NCI-H2227 (cell line): ENCODE measurements around the gene FOXF2.

Source experiments
- DNase-seq: peaks from one replicate; lab custom pipeline; 2025; ENCODE audit not compliant: unreplicated experiment; lab: John Stamatoyannopoulos, UW

The FOXF2 gene

DNA sequence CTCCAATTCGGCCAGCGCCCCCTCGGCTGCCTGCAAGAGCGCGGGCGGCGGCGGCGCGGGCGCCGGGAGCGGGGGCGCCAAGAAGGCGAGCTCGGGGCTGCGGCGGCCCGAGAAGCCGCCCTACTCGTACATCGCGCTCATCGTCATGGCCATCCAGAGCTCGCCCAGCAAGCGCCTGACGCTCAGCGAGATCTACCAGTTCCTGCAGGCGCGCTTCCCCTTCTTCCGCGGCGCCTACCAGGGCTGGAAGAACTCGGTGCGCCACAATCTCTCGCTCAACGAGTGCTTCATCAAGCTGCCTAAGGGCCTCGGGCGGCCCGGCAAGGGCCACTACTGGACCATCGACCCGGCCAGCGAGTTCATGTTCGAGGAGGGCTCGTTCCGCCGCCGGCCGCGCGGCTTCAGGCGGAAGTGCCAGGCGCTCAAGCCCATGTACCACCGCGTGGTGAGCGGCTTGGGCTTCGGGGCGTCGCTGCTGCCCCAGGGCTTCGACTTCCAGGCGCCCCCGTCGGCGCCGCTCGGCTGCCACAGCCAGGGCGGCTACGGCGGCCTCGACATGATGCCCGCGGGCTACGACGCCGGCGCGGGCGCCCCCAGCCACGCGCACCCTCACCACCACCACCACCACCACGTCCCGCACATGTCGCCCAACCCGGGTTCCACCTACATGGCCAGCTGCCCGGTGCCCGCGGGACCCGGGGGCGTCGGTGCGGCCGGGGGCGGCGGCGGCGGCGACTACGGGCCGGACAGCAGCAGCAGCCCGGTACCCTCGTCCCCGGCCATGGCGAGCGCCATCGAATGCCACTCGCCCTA, 963 bp downstream of the FOXF2 start:
- DNase-seq, result peak; percentile 35

GRCh38 chr6:1390946-1391799, 1.8 kb downstream of the FOXF2 start:
- no peak for DNase-seq

DNA sequence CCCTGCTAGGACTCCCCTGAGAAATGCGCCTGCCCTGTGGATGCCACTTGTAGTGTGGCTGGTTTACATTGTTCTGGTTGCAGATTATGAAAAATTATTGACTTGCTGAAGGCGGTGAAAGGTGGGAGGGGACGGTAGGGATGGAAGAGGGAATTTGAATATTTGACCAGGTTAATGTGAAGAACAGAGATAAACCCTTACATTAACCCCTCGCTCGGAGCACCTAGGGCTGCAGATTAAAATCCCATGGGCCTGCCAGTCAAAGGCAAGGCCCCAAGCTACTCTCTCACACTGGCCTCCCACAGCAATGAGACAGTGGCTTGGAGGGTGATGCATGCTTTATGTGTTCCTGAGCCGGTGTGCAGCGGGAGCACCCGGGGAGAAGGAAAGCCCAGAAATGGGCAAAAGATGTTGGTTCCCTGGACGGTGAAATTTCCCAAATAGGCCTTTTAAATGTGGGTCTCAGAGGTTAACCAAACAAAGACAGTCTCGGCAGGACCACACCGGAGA, 2.5 kb downstream of the FOXF2 start:
- DNase-seq, result no peak

GRCh38 chr6:1392813-1393640, 3.7 kb downstream of the FOXF2 start:
- no peak for DNase-seq

- DNase-seq, result no peak
These were observed 4.4 kb downstream of the FOXF2 start for GRCh38 chr6:1393641-1394283.

DNA sequence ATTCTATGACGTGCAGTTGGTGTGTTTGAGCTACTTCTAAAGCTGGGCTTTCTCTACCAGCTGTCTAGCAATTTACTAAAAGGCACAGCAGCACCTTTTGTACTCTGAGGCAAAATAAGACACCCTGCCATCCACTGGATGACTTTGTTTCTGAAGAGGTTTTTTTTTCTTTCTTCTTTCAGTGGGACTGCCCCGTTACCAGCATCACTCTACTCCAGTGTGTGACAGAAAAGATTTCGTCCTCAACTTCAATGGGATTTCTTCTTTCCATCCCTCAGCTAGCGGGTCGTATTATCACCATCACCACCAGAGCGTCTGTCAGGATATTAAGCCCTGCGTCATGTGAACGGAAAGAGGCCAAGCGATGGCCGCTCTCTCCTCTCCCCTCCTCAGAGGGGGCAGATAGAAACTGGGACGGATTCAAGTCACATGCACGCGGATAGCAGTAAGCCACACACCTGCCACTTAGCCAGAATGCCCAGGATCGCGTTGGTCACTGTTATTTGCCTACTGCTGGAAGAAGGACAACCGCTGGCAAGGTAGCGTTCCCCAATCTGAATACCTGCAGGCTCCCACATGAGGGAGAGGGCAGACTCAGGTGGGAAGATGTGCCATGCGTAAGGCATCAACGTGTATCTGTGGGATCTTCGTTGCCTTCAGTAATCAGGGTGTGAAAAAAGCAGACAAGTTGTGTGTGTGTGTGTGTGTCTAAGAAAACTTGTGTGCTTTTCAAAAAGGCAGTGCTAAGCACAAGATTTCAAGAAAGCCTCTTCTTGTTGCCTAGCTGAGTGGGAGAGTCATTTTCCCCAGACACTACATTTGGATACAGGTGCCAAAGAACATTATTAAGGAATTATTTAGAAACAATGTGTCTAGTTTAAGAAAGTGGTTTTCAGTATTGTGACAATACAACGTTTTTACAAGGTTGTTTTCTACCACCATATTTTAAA, 5.4 kb downstream of the FOXF2 start:
- no peak for DNase-seq

DNA sequence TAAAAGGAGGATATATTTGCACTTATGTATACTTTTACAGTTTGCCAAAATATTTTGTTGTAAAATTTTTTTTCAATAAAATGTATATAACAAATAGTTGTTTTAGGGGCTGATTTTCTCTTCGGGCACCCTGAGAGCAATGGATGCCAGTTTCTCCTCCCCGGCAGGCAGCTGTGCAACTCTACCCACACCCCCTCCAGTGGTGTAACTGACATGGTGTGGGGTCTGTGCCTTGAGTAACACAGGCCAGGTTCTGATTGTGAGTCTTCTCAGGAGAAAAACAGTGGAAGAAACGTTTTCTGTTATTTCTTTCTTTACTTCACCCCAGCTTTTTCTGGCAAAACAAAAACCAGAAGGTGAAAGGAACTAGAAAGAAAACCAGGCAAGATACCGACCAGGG, 6.1 kb downstream of the FOXF2 start:
- no peak for DNase-seq

DNA sequence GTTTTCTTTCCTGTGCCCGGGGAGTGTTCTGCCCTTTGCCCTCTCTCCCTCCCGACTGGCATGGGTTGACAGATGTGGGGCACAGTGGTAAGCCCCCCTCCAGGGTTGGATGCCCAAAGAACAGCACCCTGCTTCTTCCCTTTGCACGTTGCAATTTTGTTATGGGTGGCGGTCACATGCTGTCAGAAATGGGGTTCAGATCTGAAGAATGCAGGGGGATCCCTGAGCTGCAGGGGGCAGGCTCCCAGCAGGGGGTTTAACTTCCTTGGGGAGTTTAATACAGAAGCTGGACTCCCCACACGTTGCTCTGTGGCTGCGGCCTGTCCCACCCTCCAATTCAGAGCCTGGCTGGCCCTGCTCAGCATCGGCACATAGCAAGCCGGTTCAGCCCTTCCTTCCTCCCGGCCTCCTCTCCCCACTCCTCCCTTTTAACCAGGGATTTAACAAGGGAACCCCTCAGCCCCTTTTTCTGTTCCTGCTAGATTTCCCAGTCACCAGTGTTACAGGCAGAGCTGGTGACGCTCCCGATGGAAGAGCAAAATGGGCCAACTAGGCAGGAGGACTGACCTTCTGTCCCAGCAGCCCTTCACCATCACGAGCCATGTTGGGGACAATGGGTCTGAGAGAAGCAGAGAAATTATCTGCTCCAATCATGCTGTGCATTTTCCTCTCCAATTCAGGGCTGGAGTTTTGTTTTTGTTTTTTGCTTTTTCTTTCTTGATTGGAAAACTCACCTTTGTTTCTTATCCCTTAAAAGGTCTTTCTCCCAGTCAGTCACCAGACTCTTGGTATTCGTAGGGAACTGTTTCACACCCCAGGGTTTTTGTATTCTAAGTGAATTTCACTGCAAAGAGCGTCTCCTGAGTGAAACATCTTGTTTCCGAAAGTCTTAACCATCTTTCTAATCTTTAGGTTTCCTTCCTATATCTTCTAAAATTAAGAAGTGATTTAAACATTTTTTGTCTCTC, 6.8 kb downstream of the FOXF2 start:
- DNase-seq, result no peak

- peak; percentile 74 for DNase-seq
These were observed 7.8 kb downstream of the FOXF2 start for GRCh38 chr6:1396952-1397868.

DNA sequence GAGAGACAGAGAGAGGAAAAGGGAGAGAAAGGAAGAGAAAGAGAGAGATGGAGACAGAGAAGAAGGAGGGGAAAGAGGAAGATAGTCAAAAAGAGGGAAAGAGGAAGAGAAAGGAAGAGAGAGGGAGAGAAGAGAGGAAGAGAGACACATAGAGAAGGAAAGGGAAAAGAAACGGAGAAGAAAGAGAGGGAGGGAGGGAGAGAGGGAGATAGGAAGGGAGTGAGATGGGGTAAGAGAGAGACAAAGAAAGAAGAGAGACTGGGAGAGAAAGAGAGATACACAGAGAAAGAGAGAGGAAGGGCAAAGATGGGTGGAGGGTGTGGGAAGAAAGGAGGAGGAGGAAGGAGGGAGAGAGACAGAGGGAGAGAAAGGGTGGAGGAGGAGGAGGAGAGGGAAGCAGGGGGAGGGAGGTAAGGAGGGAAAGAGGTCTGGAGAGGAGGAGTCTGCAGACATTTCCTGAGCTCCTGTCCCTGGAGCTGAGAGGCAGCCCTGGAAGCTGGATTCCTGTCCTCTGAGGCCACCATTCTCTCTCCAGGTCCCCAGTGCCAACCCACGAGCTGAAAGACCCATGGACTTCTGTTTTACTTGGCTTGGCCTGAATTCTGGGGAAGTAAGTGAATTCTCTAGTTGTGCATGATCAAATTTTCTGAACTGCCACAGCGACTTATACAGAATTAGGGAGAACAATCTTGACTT, 9.9 kb downstream of the FOXF2 start:
- DNase-seq, result no peak

GRCh38 chr6:1400126-1400850, 10.9 kb downstream of the FOXF2 start:
- no peak for DNase-seq

DNA sequence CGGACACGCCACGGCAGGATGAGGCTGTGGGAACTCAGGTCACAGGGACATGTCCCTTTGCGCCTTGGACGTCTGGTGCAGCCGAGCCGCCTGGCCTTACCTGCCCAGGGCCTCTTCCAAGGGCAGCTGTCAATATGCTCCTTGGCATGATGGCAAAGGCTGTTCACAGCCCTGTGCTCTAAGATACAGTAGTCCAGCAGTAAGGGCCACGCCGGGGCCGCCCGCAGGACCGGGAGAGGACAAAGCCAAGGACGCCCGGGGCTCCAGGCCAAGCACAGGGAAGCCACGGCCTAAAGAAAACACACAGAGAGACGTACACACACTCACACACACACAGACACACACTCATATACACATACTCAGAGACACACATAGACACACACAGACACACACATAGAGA, 13.0 kb downstream of the FOXF2 start:
- DNase-seq, result no peak

DNA sequence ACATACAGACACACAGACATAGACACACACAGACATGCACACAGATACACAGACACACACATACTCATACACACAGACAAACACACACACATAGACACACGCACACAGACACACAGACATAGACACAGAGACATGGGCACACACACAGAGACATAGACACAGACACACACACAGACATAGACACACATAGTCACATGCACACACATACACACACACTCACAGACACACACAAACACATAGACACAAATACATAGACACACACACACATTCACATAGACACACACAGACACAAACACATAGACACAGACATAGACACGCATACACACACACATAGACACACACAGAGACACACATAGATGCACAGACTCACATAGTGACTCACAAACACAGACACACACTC, 13.5 kb downstream of the FOXF2 start:
- no peak for DNase-seq

DNA sequence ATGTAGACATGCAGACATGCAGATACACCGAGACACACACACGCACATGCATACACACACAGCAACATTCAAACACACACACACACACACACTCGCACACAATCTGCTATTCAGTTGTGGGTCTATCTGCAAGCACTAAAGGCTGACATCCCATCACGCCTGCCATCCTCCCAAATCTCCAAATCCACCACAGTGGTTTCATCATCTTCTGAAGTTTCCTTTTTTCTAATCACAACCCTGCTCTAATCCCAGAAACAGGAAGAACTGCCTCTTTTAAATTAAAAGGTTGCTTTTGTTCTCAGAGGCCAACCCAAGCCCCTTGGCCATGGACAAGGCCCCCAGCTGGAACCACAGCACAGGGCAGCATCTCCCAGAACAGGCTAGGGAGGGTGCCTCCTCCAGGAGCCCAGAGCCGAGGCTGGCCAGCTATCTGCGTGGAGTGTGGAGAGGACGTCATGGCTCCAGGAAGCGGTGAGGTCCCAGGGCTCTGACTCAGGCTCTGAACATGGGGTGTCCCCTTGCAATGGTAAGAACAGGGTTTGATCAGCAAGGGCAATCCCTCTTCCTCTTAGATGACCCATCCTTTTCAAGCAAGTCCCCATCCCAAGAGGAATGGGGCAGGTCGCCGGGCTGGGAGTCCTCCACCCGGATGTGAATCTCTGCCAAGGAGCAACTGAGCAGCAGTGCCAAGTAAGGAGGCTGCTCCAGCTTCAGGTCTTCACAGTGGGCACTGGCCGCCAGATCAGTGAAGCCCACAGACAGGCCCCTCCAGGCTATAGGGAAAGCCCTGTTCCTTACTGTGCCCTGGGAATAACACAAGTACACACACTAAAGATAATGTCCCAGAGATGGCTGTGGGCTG, 14.7 kb downstream of the FOXF2 start:
- DNase-seq, result no peak

- DNase-seq, result no peak
These were observed 15.3 kb downstream of the FOXF2 start for GRCh38 chr6:1404713-1405098.
